ENCODE data around the gene EFNA4. TPM values are rescaled to one million over a fixed set of nuclear protein-coding genes. Genes with fewer than 3 reads are reported as not detected.

EFNA4 gene
- total RNA-seq, 1 donor from 2014 or later = 6.0 TPM

GRCh38 chr1:155070721-155071569 is 7.4 kb downstream of the EFNA4 start:
- intact Hi-C loops (cut with micrococcal nuclease) = no loop called here

DNA sequence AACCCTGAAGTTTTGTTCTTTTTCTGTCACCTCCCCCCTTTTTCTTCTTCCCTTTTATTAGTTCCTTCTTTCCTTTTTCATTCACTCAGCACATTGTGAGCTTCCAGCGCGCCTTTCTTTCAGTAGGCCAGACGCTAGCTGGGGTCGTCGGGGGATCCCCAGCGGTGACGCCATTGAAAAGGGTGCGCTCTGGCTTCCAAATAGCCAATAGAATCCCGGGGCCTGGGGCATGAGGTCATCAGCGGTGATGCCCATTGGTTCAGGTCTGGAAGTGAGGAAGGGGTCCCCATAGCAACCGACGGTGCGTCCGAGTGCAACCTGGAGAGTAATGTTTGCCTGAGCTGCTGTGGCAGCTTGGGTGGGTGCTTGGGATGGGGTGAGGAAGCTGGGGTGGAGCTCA is 8.2 kb downstream of the EFNA4 start:
- intact Hi-C loops (cut with micrococcal nuclease) = no loop called here

DNA sequence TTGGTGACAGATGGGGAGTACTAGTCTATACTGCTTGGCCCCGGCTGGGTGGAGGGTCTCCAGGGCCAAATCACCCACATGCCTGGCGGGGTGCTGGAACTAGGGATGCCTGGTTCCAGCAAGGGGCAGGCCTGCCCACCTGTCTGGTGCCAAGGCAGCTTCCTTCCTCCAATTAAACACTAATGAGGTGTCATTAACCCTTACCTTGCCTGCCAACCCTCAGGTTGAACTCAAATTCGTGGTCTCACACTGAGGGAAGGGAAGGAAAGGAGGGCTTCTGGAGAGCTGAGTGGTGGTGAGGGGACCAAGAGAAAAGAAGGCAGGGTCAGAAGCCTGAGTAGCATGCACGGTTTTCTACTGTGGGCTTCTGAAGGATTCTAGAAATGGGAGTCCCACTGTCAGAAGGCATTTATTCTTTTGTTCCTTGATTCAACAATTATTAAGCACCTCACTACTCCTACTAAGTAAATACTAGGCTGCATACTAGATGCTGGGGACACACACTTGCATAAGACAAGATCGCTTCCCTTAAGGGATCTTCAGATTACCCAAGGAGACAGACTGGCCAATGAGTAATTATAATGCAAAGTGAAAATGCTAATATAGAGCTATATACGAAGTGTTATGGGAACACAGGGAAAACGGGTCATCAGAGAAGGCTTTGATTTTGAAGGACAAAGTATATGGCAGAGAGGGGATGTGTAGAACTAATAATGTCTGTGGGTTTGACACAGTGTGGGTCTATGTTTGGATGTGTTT is 9.2 kb downstream of the EFNA4 start:
- intact Hi-C loops (cut with micrococcal nuclease) = no loop called here

DNA sequence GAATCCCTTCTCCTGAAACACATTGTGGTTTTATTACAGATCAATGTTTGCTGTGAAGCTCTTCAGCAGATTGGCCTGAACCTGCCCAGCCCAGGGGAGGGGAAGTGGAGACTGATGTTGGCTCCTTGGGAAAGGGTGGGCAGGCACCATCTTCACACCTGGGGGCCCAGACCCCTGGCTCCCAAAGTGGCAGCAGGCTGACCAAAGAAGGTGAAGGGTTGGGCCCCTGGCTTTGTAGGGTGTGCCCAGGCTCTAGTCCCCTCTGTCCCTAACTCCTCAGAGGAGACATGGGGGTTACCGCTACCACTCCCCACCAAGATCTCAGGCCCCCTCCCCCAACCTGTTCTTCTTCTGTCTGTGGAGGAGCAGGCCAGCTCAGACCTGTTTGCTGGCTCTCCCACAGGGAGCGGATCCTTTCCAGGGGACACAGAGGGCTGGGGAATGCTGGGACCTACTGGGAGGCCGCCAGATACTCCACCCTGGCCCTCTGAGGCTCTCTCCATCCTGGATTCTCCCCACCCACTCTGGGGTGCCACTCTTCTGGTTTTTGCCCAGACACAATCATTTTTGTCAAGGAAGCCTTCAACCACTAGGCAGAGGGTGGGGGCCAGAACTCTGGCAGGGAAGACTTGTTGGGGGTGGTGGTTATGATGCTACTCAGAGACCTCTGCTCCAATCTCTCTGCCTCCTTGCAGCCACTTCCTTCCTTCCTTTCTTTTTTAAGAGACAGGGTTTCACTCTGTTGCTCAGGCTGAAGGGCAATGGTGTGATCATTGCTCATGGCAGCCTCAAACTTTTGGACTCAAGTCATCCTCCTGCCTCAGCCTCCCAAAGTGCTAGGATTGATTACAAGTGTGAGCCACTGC is 10.1 kb downstream of the EFNA4 start:
- intact Hi-C loops (cut with micrococcal nuclease) = no loop called here

DNA sequence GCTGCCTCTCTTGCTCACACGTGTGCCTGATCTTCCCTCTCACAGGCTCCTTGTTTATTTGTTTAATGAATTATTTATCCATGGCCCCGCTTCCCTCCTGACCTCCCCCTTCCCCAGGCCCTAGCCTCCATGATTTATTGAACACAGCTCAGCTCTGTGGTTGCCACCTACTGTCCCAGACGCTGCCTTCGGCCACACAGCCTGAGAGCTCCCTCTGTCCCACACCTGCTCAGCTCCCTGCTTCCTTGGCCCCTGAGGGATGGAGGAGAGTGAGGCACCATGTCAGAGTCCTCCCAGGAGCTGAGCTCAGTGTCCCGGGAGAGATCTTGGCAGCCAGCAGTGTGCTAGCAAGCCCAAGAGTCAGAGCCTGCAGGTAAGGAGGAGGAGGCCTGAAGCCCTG is 12.0 kb downstream of the EFNA4 start:
- intact Hi-C loops (cut with micrococcal nuclease) = no loop called here

DNA sequence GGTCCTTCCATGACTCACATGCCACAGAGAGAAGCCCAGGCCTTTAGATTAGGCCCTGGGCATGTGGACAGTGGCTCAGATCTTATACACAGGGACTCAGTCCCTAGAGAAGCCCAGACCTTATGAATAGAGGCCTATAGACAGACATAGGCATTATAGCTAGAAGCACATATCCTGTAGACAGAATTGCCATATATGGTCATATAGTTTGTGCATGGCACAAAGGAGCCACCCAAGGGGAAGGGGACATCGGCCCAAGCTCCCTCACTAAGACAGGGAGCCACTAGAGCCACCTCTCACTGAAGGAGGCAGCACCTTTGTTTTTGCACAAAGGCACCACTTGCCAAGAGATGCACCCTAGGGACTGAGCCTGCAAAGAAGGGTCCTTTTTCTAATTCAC is 12.8 kb downstream of the EFNA4 start:
- intact Hi-C loops (cut with micrococcal nuclease) = no loop called here

- intact Hi-C loops (cut with micrococcal nuclease) = no loop called here
Measured at GRCh38 chr1:155077346-155077745, 13.8 kb downstream of the EFNA4 start.

GRCh38 chr1:155077758-155078445 is 14.4 kb downstream of the EFNA4 start:
- intact Hi-C loops (cut with micrococcal nuclease) = no loop called here

GRCh38 chr1:155078469-155079209 is 15.1 kb downstream of the EFNA4 start, which contains the start of gene EFNA3:
EFNA3 (plus strand) TSS chr1:155078837; CDS start chr1:155078942, 105 bp downstream.
- intact Hi-C loops (cut with micrococcal nuclease) = no loop called here

DNA sequence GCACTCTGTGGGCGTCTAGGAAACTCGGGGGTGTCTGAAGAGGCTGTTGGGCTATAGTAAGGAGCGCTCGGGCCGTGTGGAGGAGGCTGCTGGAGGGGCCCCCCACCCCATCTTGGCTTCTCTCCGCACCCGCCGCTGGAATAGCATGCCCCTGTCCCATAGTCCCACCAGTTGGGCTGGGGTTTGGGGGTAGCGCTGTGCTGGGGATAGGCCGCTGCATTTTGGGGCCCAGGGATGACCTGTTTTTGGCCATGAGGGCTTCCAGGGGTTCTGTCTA is 15.6 kb downstream of the EFNA4 start:
- intact Hi-C loops (cut with micrococcal nuclease) = no loop called here

- intact Hi-C loops (cut with micrococcal nuclease) = no loop called here
Measured at GRCh38 chr1:155079487-155080311, 16.2 kb downstream of the EFNA4 start.

DNA sequence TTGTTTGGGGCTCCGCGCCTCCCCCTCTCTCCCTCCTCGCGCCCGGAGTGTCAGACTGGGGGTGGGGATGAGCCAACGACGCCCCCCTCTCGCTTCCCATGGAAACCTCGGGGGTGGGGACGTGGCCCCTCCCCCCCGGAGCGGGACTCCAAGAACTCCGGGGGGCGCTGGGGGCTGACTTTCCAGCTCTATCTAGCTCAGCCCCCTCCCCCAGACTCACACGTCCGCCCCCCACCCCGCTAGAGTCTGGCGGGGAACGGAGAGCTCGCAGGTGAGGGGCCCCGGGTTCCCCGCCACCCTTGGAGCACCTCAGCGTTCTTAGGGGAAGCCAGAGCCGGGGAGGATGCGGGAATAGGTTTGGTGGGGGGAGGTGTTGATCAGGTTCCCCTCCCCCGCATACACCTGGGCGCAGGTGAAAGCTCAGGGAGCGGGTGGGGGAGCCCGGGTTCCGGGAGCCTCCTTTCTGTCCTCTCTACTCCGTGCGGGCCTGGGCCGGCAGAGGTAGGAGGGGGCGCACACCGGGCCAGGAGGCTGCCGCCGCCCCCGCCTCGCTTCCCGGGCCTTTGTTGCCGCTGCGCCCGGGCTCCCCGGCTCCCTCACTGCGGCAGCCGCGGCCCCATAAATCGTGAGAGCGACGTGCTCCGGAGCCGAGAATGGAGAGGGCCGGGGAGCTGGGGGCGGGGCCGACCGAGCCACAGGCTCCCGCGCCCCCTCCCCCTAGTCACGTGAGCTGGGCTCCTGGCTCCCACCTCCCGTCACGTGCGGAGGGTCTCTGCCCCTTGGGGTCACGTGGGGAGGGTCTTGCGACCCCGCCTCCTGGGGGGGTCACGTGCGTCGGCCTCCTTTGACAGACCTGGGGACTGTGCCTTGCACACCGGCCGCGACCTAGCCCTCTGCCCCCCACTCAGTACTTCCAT is 17.0 kb downstream of the EFNA4 start:
- intact Hi-C loops (cut with micrococcal nuclease) = no loop called here

- intact Hi-C loops (cut with micrococcal nuclease) = no loop called here
Measured at GRCh38 chr1:155081472-155082300, 18.1 kb downstream of the EFNA4 start.

DNA sequence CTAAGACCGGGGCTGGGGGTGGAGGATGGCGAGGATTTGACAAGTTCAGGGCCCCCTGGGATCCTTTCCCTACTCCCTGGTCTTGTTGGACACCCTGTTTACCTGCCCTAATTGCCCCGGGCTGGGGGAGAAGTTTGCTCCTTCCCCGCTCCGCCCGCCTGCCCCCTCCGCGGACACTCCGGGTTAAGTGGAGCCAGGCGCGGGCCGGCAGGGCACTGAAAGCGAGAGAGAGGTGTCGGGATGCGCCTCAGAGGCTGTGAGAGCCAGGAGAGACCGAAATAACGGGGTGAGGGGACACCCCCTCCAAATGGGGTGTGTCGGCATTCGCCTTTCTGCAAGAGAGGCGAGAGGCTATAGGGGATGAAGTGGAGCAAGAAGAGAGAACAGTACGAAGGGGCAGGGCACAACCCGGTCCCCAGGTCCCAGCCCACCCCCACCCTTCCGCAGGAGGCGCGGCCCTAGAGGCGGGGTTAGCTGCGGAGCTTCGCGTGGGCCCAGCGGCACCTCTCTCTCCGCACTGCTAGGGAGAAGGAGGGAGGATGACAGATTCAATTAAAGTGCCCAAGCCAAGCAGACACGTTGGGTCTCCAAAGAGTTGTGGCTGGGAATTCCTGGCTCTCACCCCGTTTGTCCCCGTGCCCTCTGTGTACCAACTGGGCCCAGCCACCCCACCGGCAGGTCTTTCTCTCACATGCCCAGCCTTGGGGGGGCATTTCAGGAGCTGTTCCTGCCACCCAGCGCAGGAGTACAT is 18.9 kb downstream of the EFNA4 start:
- intact Hi-C loops (cut with micrococcal nuclease) = no loop called here

- intact Hi-C loops (cut with micrococcal nuclease) = no loop called here
Measured at GRCh38 chr1:155083052-155083541, 19.6 kb downstream of the EFNA4 start.

- intact Hi-C loops (cut with micrococcal nuclease) = loop anchor here (1.0 to 2.0 kb wide), 4 partner anchors 21 to 81 kb away; partner anchors contain the start of genes EFNA4, SLC50A1 and ZBTB7B
Measured at GRCh38 chr1:155083865-155084721, 20.6 kb downstream of the EFNA4 start.

Measured in T-helper 2 cell treated with Interferon-gamma antibody and Interleukin-4, amounts not matched to agents 100 ng/mL and 5 ng/mL, for 36 hours (primary cell).